DOHH2 (cell line): ENCODE measurements around the gene SSBP3.

Experiments
- H3F3A ChIP-seq: fragments of 200-600 bp; sonication (generic), shearing (Covaris generic); 2 replicates; pipeline ENCODE4 v1.6.0; 2016; ENCODE audit warnings: antibody characterized with exemption, mild to moderate bottlenecking; ENCODE audit not compliant: control insufficient read depth, insufficient read depth
- H3K27ac ChIP-seq: fragments of 200-600 bp; sonication (generic); 2 replicates; pipeline ENCODE4 v1.5.1; 2014; ENCODE audit warnings: low read depth, mild to moderate bottlenecking, low read length, moderate library complexity
- H3K27me3 ChIP-seq: fragments of 200-600 bp; sonication (generic); 2 replicates; pipeline ENCODE4 v1.6.1; 2014; ENCODE audit warnings: mild to moderate bottlenecking, low read length, mixed read lengths; ENCODE audit not compliant: control insufficient read depth
- H3K36me3 ChIP-seq: fragments of 200-600 bp; sonication (generic); 2 replicates; pipeline ENCODE4 v1.6.1; 2014; ENCODE audit warnings: mild to moderate bottlenecking, low read length, moderate library complexity, mixed read lengths; ENCODE audit not compliant: control insufficient read depth
- H3K4me1 ChIP-seq: fragments of 200-600 bp; sonication (generic); 2 replicates; pipeline ENCODE4 v1.6.1; 2014; ENCODE audit warnings: mild to moderate bottlenecking, low read length, mixed read lengths; ENCODE audit not compliant: control insufficient read depth
- H3K4me2 ChIP-seq: fragments of 200-600 bp; sonication (generic); 2 replicates; pipeline ENCODE4 v1.6.0; 2014; ENCODE audit warnings: mild to moderate bottlenecking, low read length, moderate library complexity
- H3K4me3 ChIP-seq: fragments of 200-600 bp; sonication (generic); 2 replicates; pipeline ENCODE4 v1.5.1; 2014; ENCODE audit warnings: mild to moderate bottlenecking, low read length, mixed read lengths
- H3K79me2 ChIP-seq: fragments of 200-600 bp; sonication (generic); 2 replicates; pipeline ENCODE4 v1.6.1; 2014; ENCODE audit warnings: mild to moderate bottlenecking, low read length, mixed read lengths; ENCODE audit not compliant: control insufficient read depth
- H3K9me2 ChIP-seq: fragments of 200-600 bp; sonication (generic); replicated peaks from 2 replicates; pipeline ENCODE4 v1.6.1; 2014; ENCODE audit warnings: mild to moderate bottlenecking, low read length, mixed read lengths; ENCODE audit not compliant: control insufficient read depth
- H3K9me3 ChIP-seq: fragments of 200-600 bp; sonication (generic); 2 replicates; pipeline ENCODE4 v1.6.1; 2014; ENCODE audit warnings: antibody characterized with exemption, low read length, mixed read lengths; ENCODE audit not compliant: control insufficient read depth, insufficient read depth
- H4K20me1 ChIP-seq: fragments of 200-600 bp; sonication (generic); 2 replicates; pipeline ENCODE4 v1.6.0; 2014; ENCODE audit warnings: low read depth, mild to moderate bottlenecking, antibody characterized with exemption, low read length, moderate library complexity; ENCODE audit not compliant: control insufficient read depth, insufficient read depth
- EZH2phosphoT487 ChIP-seq: fragments of 200-600 bp; sonication (generic); IDR thresholded peaks from 2 replicates; pipeline ENCODE4 v1.6.1; 2017; ENCODE audit warnings: borderline replicate concordance, mild to moderate bottlenecking, antibody characterized with exemption, low read length, moderate library complexity, mixed read lengths
- TF ChIP-seq, protein P1 (sequence below): fragments of 200-600 bp; sonication (generic); IDR thresholded peaks from one replicate; pipeline ENCODE4 v1.5.1; 2014; ENCODE audit warnings: antibody characterized with exemption, mild to moderate bottlenecking, low read depth, low read length; ENCODE audit not compliant: poor library complexity, severe bottlenecking

The SSBP3 gene

GRCh38 chr1:54255026-54255702 lies 151.0 kb downstream of the SSBP3 start:
- Histone ChIP-seq H3F3A (no peaks in the 10 kb centered on the region), H3K4me3 (no peak overlapping the region), H4K20me1 (no peaks in the 10 kb centered on the region), H3K4me2 (no peak overlapping the region), H3K27me3 (no peaks in the 10 kb centered on the region), H3K27ac (no peak overlapping the region), H3K9me3 (no peaks in the 10 kb centered on the region), H3K4me1 (no peaks in the 10 kb centered on the region), H3K9me2 (no peaks in the 10 kb centered on the region), H3K79me2 (no peaks in the 10 kb centered on the region), H3K36me3 (no peaks in the 10 kb centered on the region)
- TF ChIP-seq, protein P1, sequence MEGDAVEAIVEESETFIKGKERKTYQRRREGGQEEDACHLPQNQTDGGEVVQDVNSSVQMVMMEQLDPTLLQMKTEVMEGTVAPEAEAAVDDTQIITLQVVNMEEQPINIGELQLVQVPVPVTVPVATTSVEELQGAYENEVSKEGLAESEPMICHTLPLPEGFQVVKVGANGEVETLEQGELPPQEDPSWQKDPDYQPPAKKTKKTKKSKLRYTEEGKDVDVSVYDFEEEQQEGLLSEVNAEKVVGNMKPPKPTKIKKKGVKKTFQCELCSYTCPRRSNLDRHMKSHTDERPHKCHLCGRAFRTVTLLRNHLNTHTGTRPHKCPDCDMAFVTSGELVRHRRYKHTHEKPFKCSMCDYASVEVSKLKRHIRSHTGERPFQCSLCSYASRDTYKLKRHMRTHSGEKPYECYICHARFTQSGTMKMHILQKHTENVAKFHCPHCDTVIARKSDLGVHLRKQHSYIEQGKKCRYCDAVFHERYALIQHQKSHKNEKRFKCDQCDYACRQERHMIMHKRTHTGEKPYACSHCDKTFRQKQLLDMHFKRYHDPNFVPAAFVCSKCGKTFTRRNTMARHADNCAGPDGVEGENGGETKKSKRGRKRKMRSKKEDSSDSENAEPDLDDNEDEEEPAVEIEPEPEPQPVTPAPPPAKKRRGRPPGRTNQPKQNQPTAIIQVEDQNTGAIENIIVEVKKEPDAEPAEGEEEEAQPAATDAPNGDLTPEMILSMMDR: no peak
- TF ChIP-seq EZH2phosphoT487: no peak

- Histone ChIP-seq H3K9me3 (no peaks in the 10 kb centered on the region), H3K27ac (no peak overlapping the region), H3K4me2 (no peak overlapping the region), H3K36me3 (no peaks in the 10 kb centered on the region), H3K4me1 (no peaks in the 10 kb centered on the region), H4K20me1 (no peaks in the 10 kb centered on the region), H3K9me2 (no peaks in the 10 kb centered on the region), H3K79me2 (no peaks in the 10 kb centered on the region), H3K27me3 (no peaks in the 10 kb centered on the region), H3F3A (no peaks in the 10 kb centered on the region), H3K4me3 (no peak overlapping the region)
- TF ChIP-seq, protein P1: no peak
- no peak for TF ChIP-seq EZH2phosphoT487
Observed at GRCh38 chr1:54254055-54254454, 152.1 kb downstream of the SSBP3 start.

GRCh38 chr1:54253480-54253879 lies 152.7 kb downstream of the SSBP3 start:
- Histone ChIP-seq H3K27me3 (no peaks in the 10 kb centered on the region), H3F3A (no peaks in the 10 kb centered on the region), H3K4me1 (no peaks in the 10 kb centered on the region), H3K9me3 (no peaks in the 10 kb centered on the region), H3K36me3 (no peaks in the 10 kb centered on the region), H4K20me1 (no peaks in the 10 kb centered on the region), H3K9me2 (no peaks in the 10 kb centered on the region), H3K79me2 (no peaks in the 10 kb centered on the region), H3K4me2 (no peak overlapping the region), H3K4me3 (no peak overlapping the region), H3K27ac (no peak overlapping the region)
- TF ChIP-seq, protein P1: no peak
- TF ChIP-seq EZH2phosphoT487: no peak
